Activated CD8-positive, alpha-beta memory T cell treated with anti-CD3 and anti-CD28 coated beads, Interleukin-2, amount 50 U/mL, for 1 hour (primary cell): ENCODE results near the gene PROSER2.

ENCODE experiments used
- DNase-seq: peaks from one replicate; pipeline ENCODE4 v3.0.0-alpha.2; 2020; ENCODE audit errors: extremely low read depth

PROSER2 gene

DNA sequence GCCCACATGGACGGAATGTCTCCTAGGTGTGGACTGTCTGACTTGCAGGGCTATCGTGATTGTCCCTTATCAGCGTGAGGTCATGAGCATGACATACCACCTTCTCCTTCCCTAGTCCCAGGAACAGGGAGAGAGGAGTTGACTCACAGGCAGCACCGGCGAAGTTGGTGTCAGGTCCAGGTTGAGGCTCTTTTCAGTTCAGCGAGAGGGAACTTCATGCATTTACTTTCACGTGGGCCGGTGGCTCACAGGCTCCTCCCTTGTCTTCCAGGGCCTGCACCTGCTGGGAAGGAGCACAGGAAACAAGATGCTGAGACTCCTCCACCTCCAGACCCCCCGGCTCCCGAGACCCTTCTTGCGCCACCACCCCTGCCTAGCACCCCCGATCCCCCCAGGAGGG, 46.1 kb downstream of the PROSER2 start:
- no peak for DNase-seq

GRCh38 chr10:11869743-11870460, 46.7 kb downstream of the PROSER2 start:
- DNase-seq, result no peak

- no peak for DNase-seq
These were observed 47.3 kb downstream of the PROSER2 start for GRCh38 chr10:11870461-11870780.

- no peak for DNase-seq
These were observed 47.8 kb downstream of the PROSER2 start for GRCh38 chr10:11870900-11871400.

- DNase-seq, result no peak
These were observed 48.3 kb downstream of the PROSER2 start for GRCh38 chr10:11871466-11871865.

DNA sequence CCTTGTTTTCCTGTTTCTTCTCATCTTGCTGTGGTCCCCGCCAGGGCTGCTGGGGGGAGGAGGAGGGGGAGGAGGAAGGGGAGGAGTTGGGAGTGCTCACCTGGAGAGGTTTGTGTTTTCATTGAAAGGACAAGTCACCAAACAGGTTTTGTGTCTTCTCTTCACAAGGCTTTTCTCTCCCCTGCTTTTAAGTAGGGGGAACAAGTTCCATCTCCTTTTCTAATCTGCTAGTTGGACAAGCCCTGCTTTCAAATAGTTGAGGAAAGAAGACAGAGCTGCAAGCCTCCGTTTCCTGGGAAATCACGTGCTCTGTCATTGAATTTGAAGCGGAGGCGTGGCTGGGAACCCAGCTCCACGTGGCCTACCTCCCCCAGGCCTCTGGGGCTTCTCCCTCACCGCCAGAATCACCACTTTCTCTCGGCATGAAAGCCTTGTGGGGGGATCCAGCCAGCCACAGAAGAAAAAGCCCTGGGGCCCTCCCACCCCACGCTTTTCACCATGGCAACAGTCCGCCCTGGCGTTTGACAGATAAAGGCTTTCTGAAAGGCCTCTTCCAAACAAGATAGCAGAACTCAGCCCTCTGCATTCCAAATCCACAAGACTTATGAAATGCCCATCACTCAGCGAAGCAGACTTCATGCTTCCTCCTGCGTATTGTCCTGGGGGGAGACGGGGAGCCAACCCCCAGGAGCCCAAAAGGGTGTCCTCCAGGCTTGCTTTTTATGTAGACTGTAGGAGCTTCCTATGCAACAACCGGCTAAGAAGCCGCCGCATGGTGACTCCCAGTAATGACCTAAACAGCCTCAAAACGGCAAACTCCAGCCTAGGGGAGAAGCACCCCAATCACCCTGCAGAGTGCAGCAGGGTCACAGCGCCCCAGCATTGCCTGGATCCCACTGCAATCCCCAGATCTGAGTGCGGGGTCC, 51.7 kb downstream of the PROSER2 start:
- DNase-seq, result no peak

DNA sequence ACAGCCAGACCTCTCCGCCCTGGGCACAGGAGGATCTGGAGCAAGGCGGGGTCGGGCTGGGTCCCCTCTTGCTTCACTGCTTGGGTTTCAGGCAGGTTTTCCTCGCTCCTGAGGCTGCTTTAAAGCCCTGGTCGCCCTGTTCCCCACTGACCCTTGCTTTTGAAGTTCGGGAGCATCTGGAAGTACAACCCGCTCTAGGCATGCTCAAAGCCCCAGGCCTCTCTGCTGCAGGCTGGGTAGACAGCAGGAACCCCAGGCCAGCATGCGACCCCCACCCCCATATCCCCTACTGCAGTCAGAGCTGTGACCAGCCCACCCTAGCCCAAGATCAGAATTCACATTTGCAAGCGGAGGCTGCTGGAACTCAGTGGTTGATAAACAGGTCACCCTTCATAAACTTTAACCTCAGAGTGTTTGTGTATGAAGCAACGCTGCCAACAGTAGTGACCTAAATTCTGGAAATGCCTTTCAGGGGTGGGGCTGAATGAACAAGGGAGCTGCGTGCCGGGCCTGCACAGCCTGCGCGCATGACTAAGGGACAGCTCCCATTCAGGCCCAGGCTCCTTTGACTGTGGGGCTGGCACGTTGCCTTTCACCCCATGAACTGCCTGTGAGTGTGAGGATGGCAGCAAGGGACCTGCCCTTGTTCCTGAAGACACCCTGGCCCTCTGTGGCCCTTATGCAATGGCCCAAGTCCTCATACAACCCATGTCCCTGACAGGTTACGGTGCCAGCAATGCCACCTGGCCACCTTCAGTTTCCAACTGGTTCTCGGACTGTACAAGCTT, 52.5 kb downstream of the PROSER2 start:
- no peak for DNase-seq

DNA sequence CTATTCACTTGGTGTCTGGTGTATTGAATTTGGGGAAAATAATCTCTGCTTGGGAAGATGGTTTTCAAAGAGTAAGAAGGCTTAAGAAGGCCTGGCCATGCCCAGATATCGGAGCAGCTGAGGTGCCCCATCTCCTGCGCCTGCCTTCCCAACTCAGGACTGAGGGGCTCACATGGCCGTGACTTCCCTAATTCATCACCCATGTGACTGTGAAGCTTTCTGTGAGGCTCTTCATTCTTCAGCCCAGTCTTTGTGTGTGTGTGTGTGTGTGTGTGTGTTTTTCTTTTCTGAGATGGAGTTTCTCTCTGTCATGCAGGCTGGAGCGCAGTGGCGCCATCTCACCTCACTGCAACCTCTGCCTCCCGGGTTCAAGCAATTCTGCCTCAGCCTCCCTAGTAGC, 53.2 kb downstream of the PROSER2 start:
- DNase-seq, result no peak

- no peak for DNase-seq
These were observed 53.8 kb downstream of the PROSER2 start for GRCh38 chr10:11876805-11877590.

- DNase-seq, result no peak
These were observed 54.4 kb downstream of the PROSER2 start for GRCh38 chr10:11877591-11877905.

DNA sequence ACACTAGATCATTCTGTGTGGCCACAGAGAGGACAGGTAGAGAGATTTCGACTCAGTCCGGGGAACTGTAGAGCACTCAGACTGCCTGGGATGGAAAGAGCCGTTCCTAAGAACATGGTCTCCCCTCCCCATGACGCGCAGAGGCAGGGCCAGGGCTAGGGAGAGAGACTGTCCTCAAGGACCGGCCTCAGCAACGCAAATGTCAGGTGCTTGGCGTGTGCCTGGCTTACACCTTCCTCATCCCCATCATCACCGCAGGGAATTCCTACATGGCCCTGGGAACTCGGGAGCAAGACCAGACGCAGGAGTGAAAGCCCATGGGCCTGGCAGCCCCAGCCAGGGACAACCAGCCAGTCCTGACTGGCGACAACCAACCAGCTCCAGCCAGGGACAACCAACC, 55.6 kb downstream of the PROSER2 start:
- DNase-seq, result no peak

DNA sequence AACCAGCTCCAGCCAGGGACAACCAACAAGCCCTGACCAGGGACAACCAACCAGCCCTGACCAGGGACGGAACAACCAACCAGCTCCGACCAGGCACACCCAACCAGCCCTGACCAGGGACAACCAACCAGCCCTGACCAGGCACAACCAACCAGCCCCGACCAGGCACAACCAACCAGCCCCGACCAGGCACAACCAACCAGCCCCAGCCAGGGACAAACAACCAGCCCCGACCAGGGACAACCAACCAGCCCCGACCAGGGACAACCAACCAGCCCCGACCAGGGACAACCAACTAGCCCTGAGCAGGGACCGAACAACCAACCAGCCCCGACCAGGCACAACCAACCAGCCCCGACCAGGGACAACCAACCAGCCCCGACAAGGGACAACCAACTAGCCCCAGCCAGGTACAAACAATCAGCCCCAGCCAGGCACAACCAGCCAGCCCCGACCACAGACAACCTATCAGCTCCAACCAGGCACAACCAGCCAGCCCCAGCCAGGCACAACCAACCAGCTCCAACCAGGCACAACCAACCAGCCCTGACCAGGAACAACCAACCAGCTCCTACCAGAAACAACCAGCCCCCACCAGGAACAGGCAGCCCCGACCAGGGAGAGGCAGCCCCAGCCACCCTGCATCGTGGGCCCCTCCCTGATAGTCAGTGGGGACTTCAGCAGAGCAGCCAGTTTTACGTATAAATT, 56.4 kb downstream of the PROSER2 start:
- no peak for DNase-seq

DNA sequence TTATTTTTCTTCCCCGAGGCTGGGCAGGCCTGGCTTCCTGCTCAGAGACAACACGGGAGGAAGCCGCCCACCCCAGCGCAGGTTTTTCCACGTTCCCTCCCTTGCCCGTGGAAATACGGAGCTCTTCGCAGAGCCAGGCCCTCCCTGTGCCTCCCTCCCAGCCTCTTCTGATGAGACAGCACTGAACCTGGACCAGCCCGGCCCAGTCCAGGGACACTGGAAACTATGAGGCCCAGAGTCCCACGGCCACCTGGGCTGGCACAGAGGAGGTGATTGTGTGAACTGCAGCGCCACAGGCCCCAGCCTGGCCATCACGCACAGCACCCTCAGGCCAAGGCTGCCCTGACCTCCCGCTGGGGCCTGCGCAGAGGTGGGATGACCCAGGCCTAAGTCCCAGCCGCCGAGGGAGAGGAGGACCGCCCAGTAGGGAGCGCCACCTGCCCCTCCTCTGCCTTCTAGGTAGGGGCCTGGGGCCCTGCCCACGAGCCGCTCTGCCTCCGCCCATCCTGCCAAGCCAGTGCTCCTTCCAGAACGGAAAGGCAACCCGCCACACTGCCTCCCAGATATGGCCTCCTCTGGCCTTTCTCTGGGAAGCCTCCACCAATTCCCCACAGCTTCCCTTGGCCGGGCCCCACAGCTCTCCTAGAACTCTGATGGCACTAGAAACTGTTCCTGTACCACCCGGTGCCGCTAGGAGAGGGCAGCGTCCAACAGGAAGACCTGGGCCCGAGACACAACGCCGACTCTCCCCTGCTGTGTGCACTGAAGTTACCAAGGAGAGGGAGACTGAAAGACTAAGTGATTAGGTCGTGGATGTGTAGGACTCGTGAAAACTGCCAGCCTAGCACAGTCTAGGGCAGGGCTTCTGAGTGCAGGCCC, 57.2 kb downstream of the PROSER2 start:
- DNase-seq, result no peak

- no peak for DNase-seq
These were observed 57.9 kb downstream of the PROSER2 start for GRCh38 chr10:11881030-11881476.

- DNase-seq, result no peak
These were observed 58.6 kb downstream of the PROSER2 start for GRCh38 chr10:11881477-11882417.

DNA sequence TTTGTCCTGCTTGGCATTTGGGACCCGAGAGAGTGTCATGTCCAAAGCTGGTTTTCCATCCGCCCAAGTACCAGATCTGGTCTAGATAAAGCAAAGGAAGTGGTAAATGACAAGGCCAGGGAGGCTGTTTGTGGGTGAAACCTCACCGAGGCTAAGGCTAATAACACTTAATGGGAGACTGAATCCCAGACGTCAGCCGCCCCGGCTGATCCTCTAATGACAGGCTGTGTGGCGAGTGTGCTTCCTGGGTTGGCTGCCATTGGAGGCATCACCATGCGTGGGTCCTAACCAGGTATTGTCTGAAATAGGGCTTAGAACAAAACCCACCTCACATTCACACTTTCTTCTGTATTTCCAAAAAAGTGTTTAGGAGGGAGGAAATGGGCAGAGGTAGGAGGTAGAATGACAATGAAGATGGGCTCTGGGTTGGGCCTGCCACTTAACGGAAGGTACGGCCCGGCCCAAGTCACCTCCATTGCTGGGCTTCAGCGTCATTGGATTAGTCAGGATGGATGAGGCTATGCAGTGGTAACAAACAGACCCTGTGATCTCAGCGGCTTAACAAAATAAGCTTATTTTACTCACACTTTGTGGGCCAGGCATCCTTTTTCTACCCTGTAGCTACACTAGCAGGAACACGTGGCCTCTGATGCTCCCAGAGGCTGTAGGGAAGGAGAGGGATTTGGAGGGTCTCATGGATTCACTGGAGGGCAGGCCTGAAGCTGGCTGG, 59.7 kb downstream of the PROSER2 start:
- DNase-seq, result no peak

DNA sequence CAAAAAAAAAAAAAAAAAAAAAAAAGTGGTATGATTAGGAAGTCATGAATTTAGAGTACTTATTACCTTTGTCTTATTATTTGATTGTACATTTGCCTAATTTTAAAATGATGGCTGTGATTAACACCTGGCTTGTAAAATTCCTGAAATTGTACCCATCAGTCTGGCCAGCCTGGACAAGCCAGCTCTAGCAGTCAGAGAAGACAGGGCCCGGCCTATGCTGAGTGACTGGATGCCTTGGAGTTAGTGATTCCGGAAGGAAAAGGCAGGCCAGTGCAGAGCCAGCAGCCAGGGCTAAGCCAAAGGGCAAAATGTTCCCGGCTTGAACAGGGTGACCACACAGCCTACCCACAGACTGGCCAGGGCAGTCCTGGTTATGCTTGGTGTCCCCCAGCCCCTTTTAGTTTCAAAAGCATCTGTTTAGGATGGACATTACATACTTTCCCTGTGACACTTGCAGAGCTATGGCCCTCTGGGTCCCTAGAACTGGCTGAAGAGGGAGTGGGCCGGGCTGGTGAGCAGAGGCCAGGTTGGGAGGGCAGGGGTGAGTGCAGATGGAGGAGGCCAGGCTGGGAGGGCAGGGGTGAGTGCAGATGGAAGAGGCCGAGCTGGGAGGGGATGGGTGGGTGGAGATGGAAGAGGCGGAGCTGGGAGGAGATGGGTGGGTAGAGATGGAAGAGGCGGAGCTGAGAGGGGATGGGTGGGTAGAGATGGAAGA, 61.7 kb downstream of the PROSER2 start:
- DNase-seq, result no peak
